HG03066 (cell line): ENCODE measurements around the gene RIIAD1.
"Not testable (repeated sequence)": the region's sequence is repeated elsewhere in the genome, so short reads cannot be mapped to it uniquely, and the experiment has no call there.

ENCODE experiments used
- ATAC-seq: cut with Tn5 transposase; IDR thresholded peaks from one replicate; pipeline ENCODE4 v1.9.1; 2021; ENCODE audit warnings: low read depth; ENCODE audit not compliant: unreplicated experiment

Gene RIIAD1, protein sequence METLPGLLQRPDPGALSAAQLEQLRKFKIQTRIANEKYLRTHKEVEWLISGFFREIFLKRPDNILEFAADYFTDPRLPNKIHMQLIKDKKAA

DNA sequence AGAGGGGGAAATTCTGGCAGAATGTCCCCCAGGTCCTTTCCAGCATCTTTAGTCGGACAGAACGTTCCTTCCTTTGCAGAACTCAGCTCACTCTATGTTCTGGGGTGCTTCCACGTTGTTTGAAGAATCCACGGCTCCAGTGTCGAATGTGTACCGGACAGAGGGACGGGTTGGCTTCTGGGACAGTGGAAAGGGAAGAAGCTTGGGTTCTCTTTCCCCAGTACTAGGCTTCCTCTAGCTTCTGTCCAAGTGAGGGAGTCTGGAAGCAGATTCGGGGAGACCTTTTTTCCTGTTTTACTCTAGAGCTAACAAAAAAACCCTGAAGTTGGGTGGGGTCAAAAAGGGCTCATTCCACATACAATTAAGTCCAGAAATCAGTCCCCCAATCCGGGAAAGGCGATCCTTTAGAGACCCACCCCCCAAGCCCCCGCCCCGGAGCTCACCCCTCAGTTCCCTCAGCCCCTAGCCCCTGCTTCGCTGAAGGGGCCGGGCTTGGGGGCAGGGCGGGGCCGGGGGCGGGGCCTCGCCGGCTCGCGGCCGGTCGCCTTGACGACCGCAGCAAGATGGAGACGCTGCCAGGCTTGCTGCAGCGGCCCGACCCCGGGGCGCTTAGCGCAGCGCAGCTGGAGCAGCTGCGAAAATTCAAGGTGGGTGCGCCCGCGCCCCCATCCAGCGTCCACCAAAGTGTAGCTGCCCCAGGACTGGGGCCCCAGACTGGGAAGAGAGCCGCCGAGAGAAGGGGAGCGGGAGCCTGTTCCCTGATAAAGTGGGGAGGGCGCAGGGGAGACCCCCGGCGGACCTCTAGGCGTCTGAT, at the start of gene RIIAD1:
TSS of gene RIIAD1 (plus strand) at position 549 of the 814 bp plus-strand sequence. CDS start at position 564, 15 bp downstream.
- ATAC-seq: no peak

DNA sequence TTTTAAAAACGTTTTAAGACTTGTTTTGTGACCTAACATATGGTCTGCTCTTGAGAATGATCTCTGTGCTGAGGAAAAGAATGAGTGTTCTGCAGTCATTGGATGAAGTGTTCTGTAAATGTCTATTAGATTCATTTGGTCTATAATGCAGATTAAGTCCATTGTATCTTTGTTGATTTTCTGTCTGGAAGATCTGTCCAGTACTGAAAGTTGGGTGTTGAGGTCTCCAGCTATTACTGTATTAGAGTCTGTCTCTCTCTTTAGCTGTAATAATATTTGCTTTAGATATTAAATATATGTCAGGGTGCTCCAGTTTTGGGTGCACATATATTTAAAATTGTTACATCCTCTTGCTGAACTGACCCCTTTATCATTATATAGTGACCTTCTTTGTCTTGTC, 47.9 kb upstream of the RIIAD1 start:
- ATAC-seq: no peak

DNA sequence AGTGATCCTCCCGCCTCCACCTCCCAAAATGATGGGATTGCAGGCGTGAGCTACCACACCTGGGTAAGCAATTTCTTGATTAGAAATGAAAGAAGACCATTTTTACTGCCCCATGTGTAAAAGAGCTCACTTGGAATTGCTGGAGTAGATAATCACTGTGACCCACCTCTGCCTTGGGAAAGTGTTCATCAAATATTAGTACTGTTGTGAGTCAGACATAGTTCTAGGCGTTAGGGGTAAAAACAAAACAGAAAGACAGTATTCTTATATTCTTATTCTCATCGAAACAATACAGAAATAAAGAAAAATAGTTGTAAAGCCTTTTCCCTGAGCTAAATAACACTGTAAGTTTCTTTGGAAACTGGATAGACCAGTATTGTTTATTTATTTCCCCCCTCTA, 40.9 kb upstream of the RIIAD1 start:
- ATAC-seq: no peak

DNA sequence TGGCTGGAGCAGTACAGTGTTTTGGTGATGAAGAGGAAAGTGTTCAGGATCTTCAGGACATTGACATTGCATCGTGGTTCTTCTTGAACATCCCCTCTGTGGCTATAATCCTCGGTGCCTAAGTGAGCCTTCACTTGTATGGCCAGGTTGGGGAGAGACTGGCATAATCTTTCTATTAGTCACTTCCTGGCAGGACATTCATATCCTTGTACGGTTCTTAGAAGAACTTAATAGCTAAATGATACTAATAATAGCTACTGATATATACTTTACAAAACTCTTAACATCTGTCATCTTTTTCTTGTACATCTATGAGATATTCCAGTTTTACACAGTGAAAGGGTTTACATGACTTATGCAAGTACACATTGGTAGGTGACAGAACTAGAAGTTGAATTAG, 40.5 kb upstream of the RIIAD1 start:
- no peak for ATAC-seq

DNA sequence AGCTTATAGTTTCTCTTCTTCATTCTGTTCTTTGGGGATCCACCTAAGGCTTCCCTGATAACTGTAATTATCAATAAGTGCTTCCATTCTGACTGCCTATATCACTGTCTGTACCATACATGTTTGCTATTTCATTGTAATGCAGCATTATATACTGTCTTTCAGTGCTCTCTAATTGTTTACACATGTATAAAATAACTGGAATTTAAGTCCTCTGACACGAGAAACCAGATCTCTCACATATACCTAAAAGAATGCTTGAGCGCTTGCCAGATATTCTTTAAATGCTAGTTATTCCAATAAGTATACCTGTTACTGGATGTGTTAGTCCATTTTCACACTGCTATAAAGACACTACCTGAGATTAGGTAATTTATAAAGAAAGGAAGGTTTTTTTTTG, 39.4 kb upstream of the RIIAD1 start:
- ATAC-seq: no peak

DNA sequence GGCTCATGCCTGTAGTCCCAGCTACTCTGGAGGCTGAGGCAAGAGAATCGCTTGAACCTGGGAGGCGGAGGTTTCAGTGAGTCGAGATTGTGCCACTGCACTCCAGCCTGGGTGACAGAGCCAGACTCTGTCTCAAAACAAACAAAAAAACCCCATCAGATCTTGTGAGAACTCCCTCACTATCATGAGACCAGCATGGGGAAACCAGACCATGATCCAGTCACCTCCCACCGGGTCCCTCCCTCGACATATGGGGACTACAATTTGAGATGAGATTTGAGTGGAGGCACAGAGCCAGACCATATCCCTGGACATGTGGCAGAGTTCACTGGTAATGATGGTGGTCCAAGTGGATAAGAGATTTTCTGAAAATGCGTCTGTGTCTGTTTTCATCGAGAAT, 38.4 kb upstream of the RIIAD1 start:
- not testable (repeated sequence) for ATAC-seq

DNA sequence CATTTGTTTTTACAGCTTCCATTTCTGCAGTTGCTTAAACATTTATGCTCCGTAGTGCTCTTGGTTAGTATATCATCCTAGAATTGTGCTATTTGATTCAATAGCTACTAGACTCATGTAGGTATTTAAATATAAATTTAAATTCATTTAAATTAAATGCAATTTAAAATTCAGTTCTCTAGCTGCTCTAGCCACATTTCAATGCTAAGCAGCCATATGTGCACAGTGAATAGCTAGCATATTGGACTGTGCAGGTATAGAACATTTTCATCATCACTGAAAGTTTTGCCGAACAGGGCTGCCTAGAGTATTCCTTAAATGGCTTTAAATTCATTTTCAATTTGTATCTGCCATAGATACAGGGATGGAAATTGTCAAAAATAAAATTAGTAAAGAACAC, 37.2 kb upstream of the RIIAD1 start:
- ATAC-seq: no peak

DNA sequence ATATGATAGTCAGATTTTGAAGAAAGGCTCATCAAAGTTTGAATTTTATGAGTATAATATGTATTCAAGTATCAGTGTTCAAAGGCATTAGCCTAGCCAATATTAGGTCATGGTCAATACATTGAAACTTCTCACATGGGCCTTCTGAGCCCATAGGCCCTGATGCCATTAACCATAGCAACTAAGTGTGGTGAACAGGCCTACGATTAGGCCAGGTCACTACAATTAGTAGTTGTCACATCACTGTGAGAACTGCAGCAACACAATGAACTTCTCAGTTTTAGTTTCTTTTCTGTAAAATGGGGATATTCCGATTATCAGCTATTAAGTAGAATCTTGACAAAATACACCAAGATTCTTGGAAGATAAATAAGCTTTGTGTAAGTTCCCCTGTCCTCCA, 34.8 kb upstream of the RIIAD1 start:
- ATAC-seq: no peak

DNA sequence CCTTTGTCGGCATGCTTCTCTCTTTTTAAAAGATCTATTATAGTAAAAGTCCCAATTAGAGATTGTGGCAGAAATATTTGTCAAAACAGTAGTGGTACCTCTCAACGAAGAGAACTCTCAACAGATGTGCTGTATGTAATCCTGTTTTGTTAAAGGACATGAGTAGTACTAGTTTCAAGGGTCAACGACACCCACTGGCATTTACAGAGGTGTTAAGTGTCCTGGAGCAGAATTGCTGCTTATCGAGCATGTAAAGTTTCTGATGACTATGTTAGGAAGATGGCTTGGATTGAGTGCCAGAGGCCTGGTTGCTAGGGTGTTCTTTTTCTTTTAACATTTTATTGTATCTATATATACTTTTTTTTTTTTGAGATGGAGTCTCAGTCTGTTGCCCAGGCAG, 31.8 kb upstream of the RIIAD1 start:
- ATAC-seq: no peak

DNA sequence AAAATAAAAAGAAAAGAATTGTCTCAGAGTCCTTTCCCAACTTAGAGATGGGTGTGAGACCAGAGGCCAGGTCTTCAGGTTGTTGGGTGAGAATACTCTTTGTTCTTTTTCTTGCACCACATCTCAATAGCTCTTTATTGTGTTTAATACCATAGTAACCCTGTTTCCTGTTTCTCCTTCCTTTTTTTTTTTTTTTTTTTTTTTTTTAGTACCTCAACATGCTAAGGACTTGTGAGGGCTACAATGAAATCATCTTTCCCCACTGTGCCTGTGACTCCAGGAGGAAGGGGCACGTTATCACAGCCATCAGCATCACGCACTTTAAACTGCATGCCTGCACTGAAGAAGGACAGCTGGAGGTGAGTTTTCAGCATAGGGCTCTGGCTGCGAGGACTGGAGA, 29.1 kb upstream of the RIIAD1 start:
- no peak for ATAC-seq

DNA sequence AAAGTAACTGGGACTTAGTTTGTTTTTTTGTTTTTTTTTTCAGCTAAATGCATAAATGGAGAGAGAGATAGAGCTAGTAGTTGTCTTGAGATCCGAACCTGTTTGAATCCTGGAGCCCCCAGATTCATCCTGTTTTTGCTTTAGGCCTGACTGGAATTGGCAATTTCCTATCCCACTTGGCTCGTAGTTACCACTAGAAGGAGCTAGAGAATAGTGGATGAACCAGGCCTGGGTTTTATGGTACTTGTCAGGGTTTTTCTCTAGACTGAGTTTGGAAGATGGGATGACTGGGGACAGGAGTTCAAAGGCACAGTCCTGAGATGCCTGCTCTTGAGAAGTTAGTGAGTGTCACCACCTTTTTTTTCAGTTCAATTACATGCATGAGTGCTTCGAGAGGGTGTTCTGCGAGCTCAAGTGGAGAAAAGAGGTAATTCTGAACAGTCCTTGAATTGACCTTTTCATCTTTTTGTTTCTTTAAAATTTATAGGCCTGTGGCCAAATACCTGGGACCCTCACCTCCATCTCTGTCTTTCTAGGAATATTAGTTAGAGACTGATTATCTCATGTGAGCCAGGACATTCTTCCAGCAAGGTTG, 28.2 kb upstream of the RIIAD1 start:
- ATAC-seq: no peak

DNA sequence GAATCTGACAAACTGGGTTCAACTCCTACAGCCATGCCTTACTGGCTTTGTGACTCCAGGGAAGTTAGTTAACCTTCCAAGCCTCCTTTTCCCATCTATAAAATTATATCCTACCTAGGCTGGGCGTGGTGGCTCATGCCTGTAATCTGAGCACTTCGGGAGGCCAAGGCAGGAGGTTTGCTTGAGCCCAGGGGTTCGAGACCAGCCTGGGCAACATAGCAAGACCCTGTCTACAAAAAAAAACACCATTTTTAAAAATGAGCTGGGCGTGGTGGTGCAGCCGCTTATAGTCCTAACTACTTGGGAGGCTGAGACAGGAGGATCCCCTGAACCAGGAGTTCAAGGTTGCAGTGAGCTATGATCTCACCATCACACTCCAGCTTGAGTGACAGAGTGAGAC, 19.8 kb upstream of the RIIAD1 start:
- ATAC-seq: no peak

DNA sequence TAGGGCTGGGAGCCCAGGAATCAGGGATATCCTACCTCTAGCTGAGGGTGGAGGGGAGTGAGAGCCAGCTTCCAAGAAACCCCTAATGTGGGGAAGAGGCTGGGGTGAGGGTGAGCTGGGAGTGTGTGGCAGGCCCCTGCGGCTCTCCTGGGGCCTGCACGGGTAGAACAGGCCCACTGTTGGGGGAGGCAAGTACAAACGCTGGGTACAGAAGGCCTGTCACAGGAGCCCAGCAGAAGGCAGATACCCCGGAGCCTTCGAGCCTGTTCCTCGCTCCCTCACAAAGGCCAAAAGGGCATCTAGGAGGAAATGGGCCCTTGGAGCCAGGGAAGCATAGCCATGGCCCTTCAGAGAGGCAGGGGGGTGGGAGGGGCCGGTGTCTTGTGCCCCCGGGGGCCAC, 18.4 kb upstream of the RIIAD1 start:
- ATAC-seq: no peak

DNA sequence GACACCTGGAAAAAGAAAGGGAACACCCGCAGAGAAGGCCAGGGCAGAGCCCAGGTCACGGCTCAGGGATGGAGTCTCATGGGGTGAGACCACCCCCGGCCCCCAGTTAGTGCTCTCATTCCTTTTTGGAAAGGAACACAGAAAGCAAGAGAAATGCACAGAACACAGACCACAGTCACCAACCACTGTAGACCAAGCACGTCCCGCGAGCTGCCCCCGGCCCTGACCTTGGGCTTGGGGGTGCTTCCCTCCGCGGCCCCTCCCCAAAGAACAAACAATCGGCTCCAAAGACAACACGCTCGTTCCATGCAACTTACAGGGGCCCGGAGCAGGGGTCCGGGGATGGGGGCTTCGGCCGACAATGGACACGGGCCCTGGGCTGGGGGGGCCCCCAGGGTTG, 17.5 kb upstream of the RIIAD1 start:
- no peak for ATAC-seq

DNA sequence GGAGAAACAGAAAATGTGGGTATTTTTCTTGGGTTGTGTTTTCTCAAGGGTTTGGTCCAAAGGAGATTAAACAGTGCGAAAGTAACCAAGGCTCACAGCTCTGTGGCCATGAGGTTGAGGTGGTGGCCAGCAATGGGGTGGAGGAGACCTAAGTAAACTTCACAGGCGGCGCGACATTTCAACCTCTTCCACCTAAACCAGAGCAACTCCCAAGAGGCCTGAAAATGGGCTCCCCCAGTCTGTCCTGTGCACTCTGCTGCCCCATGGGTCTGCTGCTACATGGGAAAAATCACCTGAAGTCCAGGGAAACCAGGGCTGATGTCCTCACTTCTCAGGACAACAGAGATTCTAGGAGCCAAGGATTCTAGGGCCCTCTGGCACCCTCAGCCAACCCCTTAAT, 17.1 kb upstream of the RIIAD1 start:
- no peak for ATAC-seq

DNA sequence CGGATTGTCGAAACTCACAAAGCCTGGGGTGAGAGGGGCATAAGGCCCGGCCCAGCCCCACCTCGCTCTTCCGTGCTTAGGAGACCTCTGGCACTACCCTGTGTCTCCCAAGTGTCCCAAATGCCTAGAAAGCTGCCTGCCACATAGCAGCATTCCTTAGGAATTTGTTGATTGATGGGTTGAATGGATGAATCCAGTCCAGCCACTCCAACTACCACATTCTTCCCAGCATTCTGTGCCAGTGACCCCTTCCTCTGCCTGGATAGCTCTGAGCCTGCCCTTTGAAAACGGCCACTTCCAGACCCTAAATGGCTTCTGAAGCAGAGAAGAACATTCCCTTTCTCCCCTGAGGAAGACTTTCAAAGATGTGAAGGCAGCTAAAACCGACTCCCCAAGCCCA, 16.2 kb upstream of the RIIAD1 start:
- no peak for ATAC-seq

DNA sequence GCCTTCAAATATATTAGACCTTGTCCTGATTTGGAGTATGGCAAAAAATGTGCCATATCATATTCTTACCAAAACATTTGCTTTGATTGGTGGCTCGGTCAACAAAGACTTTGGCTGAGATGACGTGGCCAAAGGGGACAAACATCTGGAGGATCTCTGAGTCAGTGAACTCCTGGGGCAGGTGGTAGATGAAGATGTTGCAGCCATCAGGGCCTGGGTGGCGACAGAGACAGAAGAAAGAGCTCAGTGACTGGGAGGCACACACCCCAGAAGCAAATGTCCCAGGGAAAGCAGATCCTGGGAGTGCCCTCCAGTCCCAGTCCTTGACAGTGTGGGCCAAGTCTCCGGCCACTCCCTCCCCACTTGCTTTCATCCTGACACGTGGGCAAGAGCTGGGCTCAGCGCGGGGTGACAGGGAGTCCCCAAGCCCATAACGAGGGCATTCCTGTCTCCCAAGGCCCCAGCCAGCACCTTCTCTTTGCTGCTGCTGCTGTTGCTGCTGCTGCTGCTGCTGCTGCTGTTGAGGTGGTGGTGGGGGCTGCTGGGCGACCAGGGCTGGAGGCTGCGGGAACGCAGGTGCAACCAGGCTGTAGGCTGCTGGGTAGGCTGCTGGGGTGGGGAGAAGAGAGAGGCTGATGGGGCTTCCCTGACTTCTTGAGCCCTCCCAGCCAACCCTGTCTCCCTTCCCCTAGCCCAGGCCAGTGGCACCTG, 15.4 kb upstream of the RIIAD1 start:
- ATAC-seq: no peak

DNA sequence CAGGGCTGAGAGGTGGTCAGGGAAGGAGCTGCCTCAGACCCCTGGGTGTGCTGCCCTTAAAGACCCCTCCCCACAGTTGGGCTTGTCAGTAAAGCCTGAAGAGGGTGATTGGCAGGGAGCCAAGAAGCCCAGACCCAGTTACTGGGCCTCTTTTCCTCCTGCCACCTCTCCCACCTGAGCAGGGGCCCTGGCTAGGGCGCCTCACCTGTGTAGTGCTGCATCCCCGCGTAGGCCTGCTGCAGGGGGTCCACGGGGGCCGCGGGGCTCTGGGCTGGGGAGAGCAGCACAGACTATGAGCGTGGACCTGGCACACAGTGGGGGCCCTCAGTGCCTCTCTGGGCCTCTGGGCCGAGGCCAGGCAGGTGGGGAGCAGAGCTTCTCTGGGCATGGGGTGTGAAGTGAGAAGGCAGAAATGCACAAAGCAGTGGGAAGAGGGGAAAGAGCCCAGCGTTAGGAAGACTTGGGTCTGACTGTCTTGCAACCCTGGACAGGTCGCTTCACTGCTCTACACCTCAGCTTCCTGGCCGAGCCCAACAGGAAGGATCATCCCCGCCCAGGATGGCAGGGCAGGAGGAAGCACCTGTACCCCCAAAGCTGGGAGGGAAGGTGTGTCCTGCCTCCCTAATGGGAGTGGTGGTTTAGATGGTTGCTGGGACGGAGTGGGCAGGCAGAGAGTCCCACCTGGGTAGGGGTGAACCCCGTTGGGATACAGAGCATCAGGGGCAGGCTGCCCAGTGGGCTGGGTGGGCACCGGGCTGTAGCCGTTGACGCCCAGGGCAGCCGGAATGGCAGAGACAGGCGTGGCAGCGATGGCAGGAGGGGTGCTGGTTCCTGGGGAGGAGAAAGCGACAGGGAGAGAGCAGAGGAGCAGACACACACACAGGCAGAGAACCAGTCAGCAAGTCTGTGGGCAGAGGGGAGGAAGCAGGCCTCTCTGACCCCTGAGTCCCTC, 14.6 kb upstream of the RIIAD1 start:
- no peak for ATAC-seq

DNA sequence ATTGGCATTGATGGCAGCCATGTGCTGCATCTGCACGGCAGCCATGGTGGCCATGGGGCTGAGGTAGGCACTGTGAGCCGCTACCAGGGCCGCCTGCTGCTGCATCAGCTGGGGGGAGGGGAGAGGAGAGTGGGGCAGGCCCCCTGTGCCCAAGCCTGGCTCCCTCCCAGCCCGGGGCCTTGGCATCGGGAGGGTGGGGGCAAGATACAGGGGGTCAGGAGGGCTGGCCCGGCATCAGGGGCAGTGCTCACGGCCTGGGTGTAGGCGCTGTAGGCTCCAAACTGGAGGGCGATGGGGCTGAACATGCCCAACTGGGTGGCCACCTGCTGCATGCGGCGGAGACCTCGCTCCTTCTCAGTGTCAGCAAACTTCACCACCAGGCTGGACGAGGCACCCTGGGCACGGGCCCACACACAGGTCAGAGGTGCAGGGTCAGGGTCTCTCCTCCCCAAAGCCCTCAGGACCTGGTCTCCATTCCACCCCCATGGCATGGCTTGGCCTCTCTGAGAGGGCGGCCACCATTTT, 13.7 kb upstream of the RIIAD1 start:
- no peak for ATAC-seq

DNA sequence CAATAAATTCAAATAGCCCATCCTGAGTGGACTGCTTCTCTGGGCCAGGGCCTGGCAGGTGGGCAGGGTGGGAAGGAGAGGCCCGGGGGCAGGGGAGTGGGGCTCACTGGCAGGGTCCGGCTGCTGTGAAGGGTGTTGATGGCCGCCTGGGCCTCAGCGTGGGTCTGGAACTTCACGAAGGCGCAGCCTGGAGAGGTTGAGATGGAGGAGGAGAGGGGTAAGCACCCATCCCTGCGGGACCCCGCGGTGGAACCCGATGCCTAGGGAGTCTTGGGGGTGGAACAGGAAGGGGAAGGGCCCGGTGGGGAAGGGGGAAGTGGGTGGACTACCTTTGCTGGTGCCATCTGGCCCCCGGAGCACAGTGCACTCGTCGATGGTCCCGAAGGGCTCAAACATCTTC, 12.4 kb upstream of the RIIAD1 start:
- ATAC-seq: no peak
